ENCODE data around the gene SPAG8.

SPAG8 gene

GRCh38 chr9:35769763-35770162 is 42.3 kb downstream of the SPAG8 start:
- no peak for DNase-seq

- no peak for DNase-seq
Observed at GRCh38 chr9:35767458-35767857, 44.6 kb downstream of the SPAG8 start.

GRCh38 chr9:35766997-35767396 is 45.1 kb downstream of the SPAG8 start:
- no peak for DNase-seq

DNA sequence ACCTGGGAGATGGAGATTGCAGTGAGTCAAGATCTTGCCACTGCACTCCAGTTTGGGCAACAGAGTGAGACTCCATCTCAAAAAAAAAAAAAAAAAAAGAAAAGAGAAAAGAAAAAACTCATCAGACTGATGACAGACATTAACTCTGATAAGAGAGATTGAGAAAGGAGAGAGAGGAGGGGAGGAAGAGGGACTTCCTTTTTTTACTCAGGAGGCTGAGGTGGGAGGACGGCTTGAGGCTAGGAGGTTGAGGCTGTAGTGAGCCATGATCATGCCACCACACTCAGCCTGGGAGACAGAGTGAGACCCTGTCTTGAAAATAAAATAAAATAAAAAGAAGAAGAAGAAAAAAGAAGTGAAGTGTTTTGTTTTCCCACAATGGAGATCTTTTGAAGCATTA is 48.3 kb downstream of the SPAG8 start:
- DNase-seq = no peak

GRCh38 chr9:35763181-35763580 is 48.9 kb downstream of the SPAG8 start:
- no peak for DNase-seq

DNA sequence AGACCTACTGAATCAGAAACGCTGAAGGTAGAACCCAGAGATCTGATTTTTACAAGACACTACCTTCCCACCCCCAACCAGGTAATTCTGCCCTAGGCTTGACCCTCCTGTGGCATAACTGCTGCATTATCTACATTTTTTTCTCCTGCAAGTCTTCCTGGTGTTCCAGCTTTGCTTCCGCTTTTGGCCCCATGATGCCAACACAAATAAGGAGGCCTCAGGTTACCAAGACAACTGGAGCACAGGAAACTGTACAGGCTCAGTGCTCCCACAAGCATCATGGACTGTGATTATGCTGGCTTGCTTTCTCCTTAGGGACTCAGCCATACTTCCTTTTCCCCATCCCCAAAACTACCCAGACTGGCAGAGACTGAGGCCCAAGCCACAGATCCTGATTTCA is 51.4 kb downstream of the SPAG8 start:
- DNase-seq = no peak

- no peak for DNase-seq
Observed at GRCh38 chr9:35759795-35760194, 52.3 kb downstream of the SPAG8 start.
